A204.1 (cell line): ENCODE data around the gene GMPPB.
"Not testable (repeated sequence)": the region's sequence is repeated elsewhere in the genome, so short reads cannot be mapped to it uniquely, and the experiment has no call there.

Experiments
- FAIRE-seq: peaks from 2 replicates; lab custom pipeline; 2012; peaks lifted over from hg19 to GRCh38; lab: Jason Lieb, UNC

The GMPPB gene

GRCh38 chr3:49712631-49713317, 11.0 kb downstream of the GMPPB start:
- no peak for FAIRE-seq

GRCh38 chr3:49712166-49712565, 11.6 kb downstream of the GMPPB start:
- no peak for FAIRE-seq

- FAIRE-seq = no peak
These were observed 12.3 kb downstream of the GMPPB start for GRCh38 chr3:49711489-49711888.

GRCh38 chr3:49709852-49710251, 13.9 kb downstream of the GMPPB start:
- no peak for FAIRE-seq

GRCh38 chr3:49707113-49707480, 16.7 kb downstream of the GMPPB start:
- FAIRE-seq = no peak

- no peak for FAIRE-seq
These were observed 17.2 kb downstream of the GMPPB start for GRCh38 chr3:49706456-49707112.

GRCh38 chr3:49705390-49705960, 18.3 kb downstream of the GMPPB start:
- no peak for FAIRE-seq

GRCh38 chr3:49704629-49705028, 19.1 kb downstream of the GMPPB start:
- no peak for FAIRE-seq

GRCh38 chr3:49703956-49704355, 19.8 kb downstream of the GMPPB start:
- FAIRE-seq = no peak

- no peak for FAIRE-seq
These were observed 20.3 kb downstream of the GMPPB start for GRCh38 chr3:49703443-49703927.

- no peak for FAIRE-seq
These were observed 21.1 kb downstream of the GMPPB start for GRCh38 chr3:49702672-49703071.

GRCh38 chr3:49701388-49702077, 22.2 kb downstream of the GMPPB start:
- FAIRE-seq = no peak

GRCh38 chr3:49700453-49701128, 23.2 kb downstream of the GMPPB start:
- no peak for FAIRE-seq

- no peak for FAIRE-seq
These were observed 23.7 kb downstream of the GMPPB start for GRCh38 chr3:49700014-49700413.

GRCh38 chr3:49699281-49699979, 24.3 kb downstream of the GMPPB start:
- FAIRE-seq = no peak

- not testable (repeated sequence) for FAIRE-seq
These were observed 28.3 kb downstream of the GMPPB start for GRCh38 chr3:49695350-49696015.

GRCh38 chr3:49694409-49695070, 29.2 kb downstream of the GMPPB start:
- FAIRE-seq = not testable (repeated sequence)

GRCh38 chr3:49691481-49691880, 32.3 kb downstream of the GMPPB start:
- not testable (repeated sequence) for FAIRE-seq

GRCh38 chr3:49690856-49691255, 32.9 kb downstream of the GMPPB start:
- not testable (repeated sequence) for FAIRE-seq

- FAIRE-seq = not testable (repeated sequence)
These were observed 33.7 kb downstream of the GMPPB start for GRCh38 chr3:49689908-49690624.
